ENCODE measurements around the gene SLC16A5. TPM values are rescaled to one million over a fixed set of nuclear protein-coding genes. Genes with fewer than 3 reads are reported as not detected.

Gene SLC16A5
- total RNA-seq, 1 experiment from 2014 or later = 1.2 TPM

DNA sequence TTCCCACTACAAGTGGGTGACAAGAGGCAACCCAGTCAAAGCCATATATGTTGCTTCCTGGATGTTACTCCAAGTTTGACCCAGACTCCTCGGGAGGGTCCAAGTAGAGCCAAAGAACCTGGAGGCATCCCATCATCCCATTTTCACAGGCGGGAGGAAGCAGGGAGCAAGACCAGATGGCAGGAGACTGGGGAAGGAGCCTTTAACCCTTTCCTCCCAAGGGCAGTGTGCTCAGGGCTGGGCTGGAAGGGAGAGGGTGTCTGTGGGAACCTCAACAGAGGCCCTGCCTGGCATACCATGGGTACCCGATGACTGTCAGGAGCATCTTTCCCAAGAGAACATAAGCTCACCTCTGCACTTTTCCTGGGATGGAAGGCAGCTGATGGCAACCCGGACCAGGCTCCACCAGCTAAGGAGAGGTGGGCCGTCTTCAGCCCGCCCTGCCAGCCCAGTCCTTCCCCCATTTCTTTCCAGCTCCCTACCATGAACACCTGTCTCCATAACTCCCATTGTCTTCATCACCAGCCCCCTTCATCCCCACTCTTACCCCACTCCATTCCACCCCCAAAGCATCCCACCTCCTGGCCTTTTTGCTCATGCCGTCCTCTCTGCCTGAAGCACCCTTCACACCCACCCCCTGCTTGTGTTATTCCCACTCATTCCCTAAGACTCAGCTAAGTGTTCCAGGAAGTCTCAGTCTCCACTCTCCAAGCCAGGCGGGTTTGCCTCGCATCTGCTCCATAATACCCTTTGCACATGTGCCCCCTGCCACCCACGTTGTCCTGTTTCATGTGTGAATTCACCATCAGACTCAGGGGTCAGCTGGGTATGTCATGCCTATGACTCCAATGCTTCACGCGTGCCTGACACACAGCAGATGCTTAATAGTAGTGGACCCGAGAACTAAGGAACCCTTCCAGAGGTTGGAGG is 5.9 kb upstream of the SLC16A5 start:
- no peaks in the 10 kb centered on the region for H3K9me2 ChIP-seq (replicated peaks; ENCODE audit: low read length)

DNA sequence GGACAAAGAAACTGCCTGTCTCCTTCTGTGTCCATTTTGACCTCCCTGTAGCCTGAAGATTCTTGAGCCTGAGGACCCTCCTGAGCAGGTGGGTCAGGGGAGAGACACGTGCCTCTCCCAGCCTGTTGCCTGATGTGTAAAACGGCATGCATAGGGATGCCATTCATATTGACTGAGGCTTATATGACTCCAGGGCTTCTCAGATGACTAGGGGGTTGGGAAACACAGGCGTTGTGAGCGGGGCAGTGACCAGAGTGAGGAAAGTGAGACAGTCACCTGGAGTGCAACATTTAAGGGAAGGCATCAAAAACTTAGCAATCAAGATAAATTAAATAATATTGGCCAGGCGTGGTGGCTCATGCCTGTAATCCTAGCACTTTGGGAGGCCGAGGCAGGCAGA is 5.1 kb upstream of the SLC16A5 start:
- no peaks in the 10 kb centered on the region for H3K9me2 ChIP-seq (replicated peaks; ENCODE audit: low read length)
- ChIA-PET POLR2A (ENCODE audit: unreplicated experiment) (no interaction called here), CTCF (no interaction called here)
- ATAC-seq (no peak), DNase-seq (no peak)
- H3K79me2 ChIP-seq (ENCODE audit: low read length) = no peaks in the 10 kb centered on the region
- H3K9me3 ChIP-seq (ENCODE audit: low read length) = no peaks in the 10 kb centered on the region
- H3K36me3 ChIP-seq (ENCODE audit: low read depth, low read length) = no peaks in the 10 kb centered on the region
- H3K4me2 ChIP-seq (ENCODE audit: low read length) = no peak overlapping the region
- intact Hi-C loops (cut with micrococcal nuclease) = no loop called here
- no peaks in the 10 kb centered on the region for H4K20me1 ChIP-seq (ENCODE audit: low read length)
- TF ChIP-seq EZH2phosphoT487 (IDR thresholded peaks at IDR 0.05; ENCODE audit: borderline replicate concordance, low read length) (no peak), EZH2 (IDR thresholded peaks at IDR 0.05; ENCODE audit: low read length, unreplicated experiment) (no peak)
- TF ChIP-seq, protein P1, sequence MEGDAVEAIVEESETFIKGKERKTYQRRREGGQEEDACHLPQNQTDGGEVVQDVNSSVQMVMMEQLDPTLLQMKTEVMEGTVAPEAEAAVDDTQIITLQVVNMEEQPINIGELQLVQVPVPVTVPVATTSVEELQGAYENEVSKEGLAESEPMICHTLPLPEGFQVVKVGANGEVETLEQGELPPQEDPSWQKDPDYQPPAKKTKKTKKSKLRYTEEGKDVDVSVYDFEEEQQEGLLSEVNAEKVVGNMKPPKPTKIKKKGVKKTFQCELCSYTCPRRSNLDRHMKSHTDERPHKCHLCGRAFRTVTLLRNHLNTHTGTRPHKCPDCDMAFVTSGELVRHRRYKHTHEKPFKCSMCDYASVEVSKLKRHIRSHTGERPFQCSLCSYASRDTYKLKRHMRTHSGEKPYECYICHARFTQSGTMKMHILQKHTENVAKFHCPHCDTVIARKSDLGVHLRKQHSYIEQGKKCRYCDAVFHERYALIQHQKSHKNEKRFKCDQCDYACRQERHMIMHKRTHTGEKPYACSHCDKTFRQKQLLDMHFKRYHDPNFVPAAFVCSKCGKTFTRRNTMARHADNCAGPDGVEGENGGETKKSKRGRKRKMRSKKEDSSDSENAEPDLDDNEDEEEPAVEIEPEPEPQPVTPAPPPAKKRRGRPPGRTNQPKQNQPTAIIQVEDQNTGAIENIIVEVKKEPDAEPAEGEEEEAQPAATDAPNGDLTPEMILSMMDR (conservative IDR thresholded peaks at IDR 0.05; ENCODE audit: low read depth, low read length) = no peak
- H3K4me1 ChIP-seq (ENCODE audit: insufficient read depth, low read length) = peaks cover 31% of the 10 kb centered on the region
- peaks cover 5% of the 10 kb centered on the region for H3F3A ChIP-seq (ENCODE audit: low read length, unreplicated experiment)
- no peak overlapping the region for H3K4me3 ChIP-seq (ENCODE audit: low read length)
- no peaks in the 10 kb centered on the region for H3K27me3 ChIP-seq (ENCODE audit: low read length)
- H2AFZ ChIP-seq (ENCODE audit: low read length) = no peak overlapping the region
- no TSS peak for BruUV-seq (replicated peaks)
- H3K27ac ChIP-seq (ENCODE audit: low read length) = no peak overlapping the region
- no peak overlapping the region for H3K9ac ChIP-seq (ENCODE audit: low read length)

More for the DNA sequence above, 5.9 kb upstream of the SLC16A5 start:
- H3K9ac ChIP-seq (ENCODE audit: low read length) = no peak overlapping the region
- no peak overlapping the region for H2AFZ ChIP-seq (ENCODE audit: low read length)
- no peak for DNase-seq
- H3K4me3 ChIP-seq (ENCODE audit: low read length) = no peak overlapping the region
- intact Hi-C loops (cut with micrococcal nuclease) = no loop called here
- TF ChIP-seq, protein P1 (conservative IDR thresholded peaks at IDR 0.05; ENCODE audit: low read depth, low read length) = no peak
- no peak for TF ChIP-seq EZH2phosphoT487 (IDR thresholded peaks at IDR 0.05; ENCODE audit: borderline replicate concordance, low read length)
- TF ChIP-seq EZH2 (IDR thresholded peaks at IDR 0.05; ENCODE audit: low read length, unreplicated experiment) = no peak
- no peaks in the 10 kb centered on the region for H3K9me3 ChIP-seq (ENCODE audit: low read length)
- H3K36me3 ChIP-seq (ENCODE audit: low read depth, low read length) = no peaks in the 10 kb centered on the region
- ATAC-seq = no peak
- H4K20me1 ChIP-seq (ENCODE audit: low read length) = no peaks in the 10 kb centered on the region
- ChIA-PET POLR2A (ENCODE audit: unreplicated experiment) (no interaction called here), CTCF (no interaction called here)
- H3K79me2 ChIP-seq (ENCODE audit: low read length) = no peaks in the 10 kb centered on the region
- BruUV-seq (replicated peaks) = no TSS peak
- H3K27ac ChIP-seq (ENCODE audit: low read length) = no peak overlapping the region
- H3K27me3 ChIP-seq (ENCODE audit: low read length) = no peaks in the 10 kb centered on the region
- H3K4me2 ChIP-seq (ENCODE audit: low read length) = no peak overlapping the region
- peaks cover 32% of the 10 kb centered on the region for H3K4me1 ChIP-seq (ENCODE audit: insufficient read depth, low read length)
- H3F3A ChIP-seq (ENCODE audit: low read length, unreplicated experiment) = peaks cover 5% of the 10 kb centered on the region

DNA sequence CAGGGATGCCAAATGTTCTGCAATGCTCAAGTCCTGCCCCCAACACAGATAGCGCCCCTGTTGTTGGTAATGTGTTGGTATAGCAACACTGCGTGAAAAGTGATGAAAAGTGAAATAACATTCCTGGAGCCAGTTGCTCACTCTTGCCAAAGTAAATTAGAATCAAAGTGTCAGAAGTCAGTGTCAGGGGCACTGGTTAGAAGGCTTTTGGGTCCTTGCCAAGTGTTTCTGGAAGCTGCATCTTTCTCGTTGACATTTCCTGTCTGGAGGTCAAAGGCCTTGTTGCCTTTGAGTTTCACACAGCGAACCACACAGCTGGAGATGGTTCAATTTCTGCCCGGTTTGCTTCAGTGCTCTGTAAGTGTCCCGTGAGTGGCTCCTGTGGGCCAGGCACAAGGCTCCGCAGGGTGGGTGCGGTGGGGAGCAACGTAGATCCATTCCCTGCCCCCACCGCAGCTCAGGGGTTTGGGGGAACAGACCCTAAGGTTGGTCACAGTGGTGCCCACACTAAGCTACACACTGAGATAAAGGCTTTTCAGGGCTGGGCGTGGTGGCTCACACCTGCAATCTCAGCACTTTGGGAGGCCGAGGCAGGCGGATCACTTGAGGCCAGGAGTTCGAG is 3.6 kb upstream of the SLC16A5 start:
- Histone ChIP-seq H2AFZ (ENCODE audit: low read length) (no peak overlapping the region), H3K4me3 (ENCODE audit: low read length) (no peak overlapping the region), H3K9ac (ENCODE audit: low read length) (no peak overlapping the region), H3K27ac (ENCODE audit: low read length) (no peak overlapping the region), H4K20me1 (ENCODE audit: low read length) (no peaks in the 10 kb centered on the region), H3K9me2 (replicated peaks; ENCODE audit: low read length) (no peaks in the 10 kb centered on the region), H3K4me1 (ENCODE audit: insufficient read depth, low read length) (peaks cover 25% of the 10 kb centered on the region), H3F3A (ENCODE audit: low read length, unreplicated experiment) (peaks cover 3% of the 10 kb centered on the region), H3K79me2 (ENCODE audit: low read length) (no peaks in the 10 kb centered on the region), H3K4me2 (ENCODE audit: low read length) (no peak overlapping the region), H3K27me3 (ENCODE audit: low read length) (no peaks in the 10 kb centered on the region), H3K9me3 (ENCODE audit: low read length) (no peaks in the 10 kb centered on the region), H3K36me3 (ENCODE audit: low read depth, low read length) (no peaks in the 10 kb centered on the region)
- no peak for TF ChIP-seq EZH2 (IDR thresholded peaks at IDR 0.05; ENCODE audit: low read length, unreplicated experiment)
- no peak for TF ChIP-seq EZH2phosphoT487 (IDR thresholded peaks at IDR 0.05; ENCODE audit: borderline replicate concordance, low read length)
- TF ChIP-seq, protein P1 (conservative IDR thresholded peaks at IDR 0.05; ENCODE audit: low read depth, low read length) = no peak
- ChIA-PET CTCF (no interaction called here), POLR2A (ENCODE audit: unreplicated experiment) (no interaction called here)
- intact Hi-C loops (cut with micrococcal nuclease) = no loop called here
- peak; percentile 37 for DNase-seq
- ATAC-seq = no peak
- BruUV-seq (replicated peaks) = no TSS peak
